Measurements from ENCODE around the gene TBC1D10B.

GRCh38 chr16:30350134-30350871 is 20.0 kb downstream of the TBC1D10B start:
- no peak for TF ChIP-seq CTCF (conservative IDR thresholded peaks at IDR 0.05)
- TF ChIP-seq ZFX (IDR thresholded peaks at IDR 0.05) = no peak

Measured in C4-2B (cell line).